ENCODE data around the gene IGF1.

IGF1 gene

GRCh38 chr12:102484428-102484958 lies 4.1 kb upstream of the IGF1 start:
- DNase-seq (ENCODE audit: low read depth) = peak; percentile 66
- H3K4me3 ChIP-seq (ENCODE audit: control insufficient read depth, low read depth, low read length) = no peak overlapping the region
- peak; percentile 86 for TF ChIP-seq CTCF (conservative IDR thresholded peaks at IDR 0.05; ENCODE audit: control insufficient read depth, insufficient read depth, low read depth, low read length)

GRCh38 chr12:102484017-102484416 lies 3.7 kb upstream of the IGF1 start:
- H3K4me3 ChIP-seq (ENCODE audit: control insufficient read depth, low read depth, low read length) = no peak overlapping the region
- TF ChIP-seq CTCF (conservative IDR thresholded peaks at IDR 0.05; ENCODE audit: control insufficient read depth, insufficient read depth, low read depth, low read length) = no peak
- DNase-seq (ENCODE audit: low read depth) = no peak

- TF ChIP-seq CTCF (conservative IDR thresholded peaks at IDR 0.05; ENCODE audit: control insufficient read depth, insufficient read depth, low read depth, low read length) = no peak
- DNase-seq (ENCODE audit: low read depth) = no peak
- H3K4me3 ChIP-seq (ENCODE audit: control insufficient read depth, low read depth, low read length) = no peak overlapping the region
These were observed 3.1 kb upstream of the IGF1 start for GRCh38 chr12:102483466-102483865.

- TF ChIP-seq CTCF (conservative IDR thresholded peaks at IDR 0.05; ENCODE audit: control insufficient read depth, insufficient read depth, low read depth, low read length) = no peak
- no peak for DNase-seq (ENCODE audit: low read depth)
- no peak overlapping the region for H3K4me3 ChIP-seq (ENCODE audit: control insufficient read depth, low read depth, low read length)
These were observed 1.5 kb upstream of the IGF1 start for GRCh38 chr12:102481705-102482425.

- H3K4me3 ChIP-seq (ENCODE audit: control insufficient read depth, low read depth, low read length) = no peak overlapping the region
- no peak for DNase-seq (ENCODE audit: low read depth)
- no peak for TF ChIP-seq CTCF (conservative IDR thresholded peaks at IDR 0.05; ENCODE audit: control insufficient read depth, insufficient read depth, low read depth, low read length)
These were observed 424 bp downstream of the IGF1 start for GRCh38 chr12:102479939-102480338.

GRCh38 chr12:102479099-102479885 lies 1.1 kb downstream of the IGF1 start:
- H3K4me3 ChIP-seq (ENCODE audit: control insufficient read depth, low read depth, low read length) = no peak overlapping the region
- no peak for DNase-seq (ENCODE audit: low read depth)
- no peak for TF ChIP-seq CTCF (conservative IDR thresholded peaks at IDR 0.05; ENCODE audit: control insufficient read depth, insufficient read depth, low read depth, low read length)
